Transverse colon (tissue), 3 donors: Measurements from ENCODE around the gene CEBPZ.

Source experiments
- CTCF ChIP-seq, 5 experiments: fragments of 200-600 bp in 3 of 5; fragments of 450-650 bp in 2 of 5; sonication (generic) in 3 of 5; IDR thresholded peaks; 1 replicate in 2 of 5; 2 replicates in 3 of 5; pipeline ENCODE4 v1.5.1; 2016 to 2017; ENCODE audit warnings: antibody characterized with exemption in 5 of 5, inconsistent platforms in 3 of 5, mild to moderate bottlenecking in 2 of 5, moderate library complexity in 1 of 5
- EP300 ChIP-seq: sonication (generic); formaldehyde crosslinking; IDR thresholded peaks from one replicate; pipeline ENCODE4 v1.6.1; 2017; ENCODE audit warnings: antibody characterized with exemption, low read depth
- POLR2A ChIP-seq: fragments of 450-650 bp; IDR thresholded peaks from one replicate; pipeline ENCODE4 v1.6.1; 2016; ENCODE audit warnings: antibody characterized with exemption, mild to moderate bottlenecking, moderate library complexity

GRCh38 chr2:37215250-37215649, 16.1 kb downstream of the CEBPZ start:
- no peak for TF ChIP-seq EP300
- TF ChIP-seq CTCF (IDR thresholded peaks at IDR 0.05) = no peak
- TF ChIP-seq POLR2A = no peak
